Measurements from ENCODE around the gene RPL12. TPM values are rescaled to one million over a fixed set of nuclear protein-coding genes. Genes with fewer than 3 reads are reported as not detected.
A peak's percentile ranks its signal among the peaks of the same experiment; 100 is the strongest.

RPL12 gene
- total RNA-seq, 4 donors from 2014 or later: 999 to 4,423 (median 2,373) TPM

- TF ChIP-seq, protein P1, sequence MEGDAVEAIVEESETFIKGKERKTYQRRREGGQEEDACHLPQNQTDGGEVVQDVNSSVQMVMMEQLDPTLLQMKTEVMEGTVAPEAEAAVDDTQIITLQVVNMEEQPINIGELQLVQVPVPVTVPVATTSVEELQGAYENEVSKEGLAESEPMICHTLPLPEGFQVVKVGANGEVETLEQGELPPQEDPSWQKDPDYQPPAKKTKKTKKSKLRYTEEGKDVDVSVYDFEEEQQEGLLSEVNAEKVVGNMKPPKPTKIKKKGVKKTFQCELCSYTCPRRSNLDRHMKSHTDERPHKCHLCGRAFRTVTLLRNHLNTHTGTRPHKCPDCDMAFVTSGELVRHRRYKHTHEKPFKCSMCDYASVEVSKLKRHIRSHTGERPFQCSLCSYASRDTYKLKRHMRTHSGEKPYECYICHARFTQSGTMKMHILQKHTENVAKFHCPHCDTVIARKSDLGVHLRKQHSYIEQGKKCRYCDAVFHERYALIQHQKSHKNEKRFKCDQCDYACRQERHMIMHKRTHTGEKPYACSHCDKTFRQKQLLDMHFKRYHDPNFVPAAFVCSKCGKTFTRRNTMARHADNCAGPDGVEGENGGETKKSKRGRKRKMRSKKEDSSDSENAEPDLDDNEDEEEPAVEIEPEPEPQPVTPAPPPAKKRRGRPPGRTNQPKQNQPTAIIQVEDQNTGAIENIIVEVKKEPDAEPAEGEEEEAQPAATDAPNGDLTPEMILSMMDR (IDR thresholded peaks at IDR 0.05): no peak
- TF ChIP-seq POLR2A (IDR thresholded peaks at IDR 0.05): no peak
- Histone ChIP-seq H3K9me3 (no peaks in the 10 kb centered on the region), H3K27ac (no peak overlapping the region), H3K4me3 (no peak overlapping the region), H3K27me3 (no peaks in the 10 kb centered on the region), H3K4me1 (peaks cover 0 to 11% of the 10 kb centered on the region in 2 donors), H3K36me3 (no peaks in the 10 kb centered on the region)
- intact Hi-C loops (cut with DNase I; ENCODE audit: low total_unique reads): no loop called here
- DNase-seq: peak in 1 of 2 donors; percentile 13
Measured at GRCh38 chr9:127398715-127399400, 52.3 kb downstream of the RPL12 start.

GRCh38 chr9:127398275-127398647 lies 52.9 kb downstream of the RPL12 start:
- peak overlapping the region; percentile 63 to 92 for H3K27ac ChIP-seq
- H3K9me3 ChIP-seq: no peaks in the 10 kb centered on the region
- H3K36me3 ChIP-seq: no peaks in the 10 kb centered on the region
- no peaks in the 10 kb centered on the region for H3K27me3 ChIP-seq
- H3K4me1 ChIP-seq: peaks cover 0 to 11% of the 10 kb centered on the region in 2 donors
- H3K4me3 ChIP-seq: peak overlapping the region; percentile 70 to 74
- TF ChIP-seq, protein P1 (IDR thresholded peaks at IDR 0.05): no peak
- no peak for TF ChIP-seq POLR2A (IDR thresholded peaks at IDR 0.05)
- intact Hi-C loops (cut with DNase I; ENCODE audit: low total_unique reads): no loop called here
- DNase-seq: no peak

Small RNAs within 50 kb of the gene (small RNA-seq; reads per million reads assigned to genes)
- gene RF00019 (not detected), gene SNORA65 (143 reads per million, percentile 95 among the genes with 10 or more reads in this experiment)

Other genes with a start within 250 kb of the RPL12 start
- gene GARNL3, start 186.6 kb downstream of the RPL12 start, total RNA-seq: 10 to 100 TPM in 3 of 4 donors, 1 to 10 TPM in 1; 9.7 to 79.7 (median 72.0) TPM
- 10 to 100 TPM in 2 of 4 donors, 1 to 10 TPM in 2; 1.8 to 45.1 (median 10.5) TPM for gene SLC2A8, start 54.2 kb downstream of the RPL12 start, total RNA-seq
- 10 to 100 TPM in 3 of 4 donors, 1 to 10 TPM in 1; 3.8 to 14.1 (median 13.4) TPM for gene ZNF79, start 27.0 kb downstream of the RPL12 start, total RNA-seq
- gene LRSAM1, start 104 bp upstream of the RPL12 start, total RNA-seq: 10 to 100 TPM in 2 of 4 donors, 1 to 10 TPM in 2; 6.5 to 25.9 (median 11.3) TPM
- 100 to 1,000 TPM in 2 of 4 donors, 10 to 100 TPM in 2; 46.6 to 147 (median 99.5) TPM for gene STXBP1, start 160.9 kb upstream of the RPL12 start, total RNA-seq